Measurements from ENCODE around the gene SCAMP4. TPM values are rescaled to one million over a fixed set of nuclear protein-coding genes. Genes with fewer than 3 reads are reported as not detected.

SCAMP4 gene
- total and polyA plus RNA-seq, 7 donors, result 14.4 to 55.4 (median 26.0) TPM

GRCh38 chr19:1933244-1933643 is 28.0 kb downstream of the SCAMP4 start:
- TF ChIP-seq EP300 (IDR thresholded peaks at IDR 0.05) (no peak), POLR2A (IDR thresholded peaks at IDR 0.05) (no peak), POLR2AphosphoS5 (IDR thresholded peaks at IDR 0.05) (no peak), CTCF (IDR thresholded peaks at IDR 0.05) (no peak)
- no peak overlapping the region for H3K27ac ChIP-seq
- peaks cover 0 to 16% (median 14%) of the 10 kb centered on the region in 4 donors for H3K4me1 ChIP-seq
- H3K36me3 ChIP-seq, result no peaks in the 10 kb centered on the region
- intact Hi-C loops (cut with DNase I), result no loop called here
- no peak overlapping the region for H3K4me3 ChIP-seq
- no peak for DNase-seq
- no peaks in the 10 kb centered on the region for H3K27me3 ChIP-seq
- WGBS, 2 donors, result 65 to 66% methylated on average over 7 of the region's 7 CpGs
- no peaks in the 10 kb centered on the region for H3K9me3 ChIP-seq

- no peaks in the 10 kb centered on the region for H3K36me3 ChIP-seq
- 90 to 93% methylated on average over 8 of the region's 8 CpGs for WGBS, 2 donors
- H3K27ac ChIP-seq, result no peak overlapping the region
- TF ChIP-seq POLR2A (IDR thresholded peaks at IDR 0.05) (no peak), CTCF (IDR thresholded peaks at IDR 0.05) (no peak), EP300 (IDR thresholded peaks at IDR 0.05) (no peak), POLR2AphosphoS5 (IDR thresholded peaks at IDR 0.05) (no peak)
- no peak overlapping the region for H3K4me3 ChIP-seq
- no peaks in the 10 kb centered on the region for H3K27me3 ChIP-seq
- no peak for DNase-seq
- intact Hi-C loops (cut with DNase I), result no loop called here
- no peaks in the 10 kb centered on the region for H3K9me3 ChIP-seq
- peaks cover 0 to 15% (median 13%) of the 10 kb centered on the region in 4 donors for H3K4me1 ChIP-seq
Observed at GRCh38 chr19:1933942-1934341, 28.7 kb downstream of the SCAMP4 start.

GRCh38 chr19:1935484-1936208 is 30.4 kb downstream of the SCAMP4 start:
- intact Hi-C loops (cut with DNase I), result no loop called here
- H3K4me1 ChIP-seq, result peaks cover 0 to 11% (median 11%) of the 10 kb centered on the region in 4 donors
- no peak for DNase-seq
- H3K36me3 ChIP-seq, result no peaks in the 10 kb centered on the region
- H3K27ac ChIP-seq, result no peak overlapping the region
- H3K27me3 ChIP-seq, result no peaks in the 10 kb centered on the region
- H3K9me3 ChIP-seq, result no peaks in the 10 kb centered on the region
- H3K4me3 ChIP-seq, result no peak overlapping the region
- TF ChIP-seq EP300 (IDR thresholded peaks at IDR 0.05) (no peak), POLR2AphosphoS5 (IDR thresholded peaks at IDR 0.05) (no peak), POLR2A (IDR thresholded peaks at IDR 0.05) (no peak), CTCF (IDR thresholded peaks at IDR 0.05) (no peak)
- 65 to 66% methylated on average over 11 of the region's 11 CpGs for WGBS, 2 donors

GRCh38 chr19:1936430-1936829 is 31.2 kb downstream of the SCAMP4 start:
- intact Hi-C loops (cut with DNase I), result no loop called here
- 79 to 85% methylated on average over 3 of the region's 3 CpGs for WGBS, 2 donors
- Histone ChIP-seq H3K9me3 (no peaks in the 10 kb centered on the region), H3K36me3 (no peaks in the 10 kb centered on the region), H3K27me3 (no peaks in the 10 kb centered on the region), H3K4me1 (peaks cover 0 to 12% (median 11%) of the 10 kb centered on the region in 4 donors), H3K4me3 (no peak overlapping the region), H3K27ac (no peak overlapping the region)
- TF ChIP-seq EP300 (IDR thresholded peaks at IDR 0.05) (no peak), POLR2A (IDR thresholded peaks at IDR 0.05) (no peak), CTCF (IDR thresholded peaks at IDR 0.05) (no peak), POLR2AphosphoS5 (IDR thresholded peaks at IDR 0.05) (no peak)
- no peak for DNase-seq

All from sigmoid colon (tissue), 7 donors.